Sigmoid colon (tissue), 7 donors: ENCODE measurements around the gene APLF. TPM values are rescaled to one million over a fixed set of nuclear protein-coding genes. Genes with fewer than 3 reads are reported as not detected.

Experiments used
- DNase-seq: peaks from one replicate; pipeline ENCODE4 v3.0.0-alpha.2; 2019
- H3K27ac ChIP-seq, 4 donors: fragments of 200-600 bp; sonication (generic); one replicate each; pipeline ENCODE4 v1.5.1; 2016 to 2019; ENCODE audit warnings: mild to moderate bottlenecking in 1 of 4
- H3K27me3 ChIP-seq, 3 donors: fragments of 200-600 bp; sonication (generic); one replicate each; pipeline ENCODE4 v1.5.1; 2019; ENCODE audit warnings: mild to moderate bottlenecking in 1 of 3
- H3K36me3 ChIP-seq, 4 donors: fragments of 200-600 bp; sonication (generic); one replicate each; pipeline ENCODE4 v1.5.1; 2016 to 2019
- H3K4me1 ChIP-seq, 4 donors: fragments of 200-600 bp; sonication (generic); one replicate each; pipeline ENCODE4 v1.5.1; 2017 to 2019
- H3K4me3 ChIP-seq, 4 donors: fragments of 200-600 bp; sonication (generic); one replicate each; pipeline ENCODE4 v1.5.1; 2017 to 2019; ENCODE audit warnings: mild to moderate bottlenecking in 2 of 4, moderate library complexity in 1 of 4
- H3K9me3 ChIP-seq, 4 donors: fragments of 200-600 bp in 3 of 4; sonication (generic) in 3 of 4; one replicate each; pipeline versions ENCODE4 v1.5.1 to v1.6.1; 2013 to 2019
- CTCF ChIP-seq, 4 experiments: fragments of 450-650 bp in 3 of 4; fragments of 200-600 bp in 1 of 4; IDR thresholded peaks; one replicate each; pipeline ENCODE4 v1.5.1; 2016 to 2019; ENCODE audit warnings: antibody characterized with exemption in 4 of 4, mild to moderate bottlenecking in 3 of 4, moderate library complexity in 2 of 4
- EP300 ChIP-seq, 4 donors: sonication (generic); formaldehyde crosslinking; IDR thresholded peaks; one replicate each; pipeline ENCODE4 v1.6.1; 2017; ENCODE audit warnings: antibody characterized with exemption in 4 of 4
- POLR2A ChIP-seq, 2 donors: fragments of 450-650 bp; IDR thresholded peaks; one replicate each; pipeline ENCODE4 v1.6.1; 2016; ENCODE audit warnings: antibody characterized with exemption in 2 of 2, mild to moderate bottlenecking in 2 of 2, moderate library complexity in 2 of 2
- POLR2AphosphoS5 ChIP-seq, 4 donors: sonication (generic); formaldehyde crosslinking; IDR thresholded peaks; one replicate each; pipeline ENCODE4 v1.6.1; 2017; ENCODE audit warnings: antibody characterized with exemption in 4 of 4
- WGBS, 2 donors: extraction: QIAGEN DNeasy Blood & Tissue Kit; methylation state at CpG; one replicate each; pipeline ENCODE4 v1.1.7; 2013; 5-methylcytosine and 5-hydroxymethylcytosine counted together
- intact Hi-C: fragments of 100-400 bp; cut with DNase I; formaldehyde crosslinking; loops from one replicate; pipeline ENCODE4 v1.15.1; 2023
- polyA plus RNA-seq, 3 donors: library from polyadenylated mRNA; stranded (reverse); fragments of 200-250 nt; gene quantifications; one replicate each; pipeline ENCODE4 v1.2.3, GENCODE V29; 2013
- total RNA-seq, 4 donors: library from RNA; depleted of rRNA; stranded (reverse); fragments of >200 nt; gene quantifications; one replicate each; pipeline ENCODE4 v1.1.0, GENCODE V29; 2016
- donor health status: healthy with polysubstance abuse.
- donor health status: Bipolar disorder and iron deficiency.
- donor health status: healthy.

APLF gene
- total and polyA plus RNA-seq, 7 donors: 0.23 to 21.7 (median 11.0) TPM

- Histone ChIP-seq H3K9me3 (no peaks in the 10 kb centered on the region), H3K27me3 (no peaks in the 10 kb centered on the region), H3K36me3 (no peaks in the 10 kb centered on the region), H3K4me1 (peaks cover 0 to 10% (median 8%) of the 10 kb centered on the region in 4 donors), H3K27ac (no peak overlapping the region), H3K4me3 (no peak overlapping the region)
- intact Hi-C loops: no loop called here
- TF ChIP-seq CTCF (IDR thresholded peaks at IDR 0.05): no peak
- TF ChIP-seq EP300 (IDR thresholded peaks at IDR 0.05): no peak
- no peak for TF ChIP-seq POLR2AphosphoS5 (IDR thresholded peaks at IDR 0.05)
- no peak for TF ChIP-seq POLR2A (IDR thresholded peaks at IDR 0.05)
- 93% methylated on average over 3 of the region's 3 CpGs for WGBS, 2 donors
- no peak for DNase-seq
Observed at GRCh38 chr2:68472796-68473414, 5.5 kb downstream of the APLF start.

DNA sequence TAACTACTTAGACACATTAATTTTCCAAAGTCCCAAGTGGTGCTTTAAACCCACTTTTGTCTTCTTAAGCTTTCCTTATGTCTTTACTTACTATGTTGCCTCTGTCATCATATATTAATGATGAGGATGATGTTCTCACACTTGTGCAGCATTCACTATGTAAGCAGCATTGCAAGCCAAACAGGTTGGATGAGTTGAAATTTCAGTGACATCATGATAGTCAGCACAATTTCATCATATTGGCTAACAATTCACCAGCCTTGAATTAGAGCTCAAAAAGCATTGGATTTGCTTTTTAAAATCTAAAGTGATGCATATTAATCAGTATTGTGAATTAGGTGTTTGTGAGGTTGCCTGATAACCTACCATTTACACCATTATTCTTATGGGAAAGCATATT is 7.7 kb downstream of the APLF start:
- intact Hi-C loops: no loop called here
- Histone ChIP-seq H3K9me3 (no peaks in the 10 kb centered on the region), H3K4me3 (no peak overlapping the region), H3K27me3 (no peaks in the 10 kb centered on the region), H3K4me1 (no peaks in the 10 kb centered on the region), H3K27ac (no peak overlapping the region), H3K36me3 (no peaks in the 10 kb centered on the region)
- no peak for TF ChIP-seq CTCF (IDR thresholded peaks at IDR 0.05)
- TF ChIP-seq POLR2AphosphoS5 (IDR thresholded peaks at IDR 0.05): no peak
- TF ChIP-seq EP300 (IDR thresholded peaks at IDR 0.05): no peak
- TF ChIP-seq POLR2A (IDR thresholded peaks at IDR 0.05): no peak
- DNase-seq: no peak

- no peak for DNase-seq
- 20 to 72% methylated on average over 2 of the region's 2 CpGs for WGBS, 2 donors
- H3K27me3 ChIP-seq: no peaks in the 10 kb centered on the region
- no peak overlapping the region for H3K27ac ChIP-seq
- no peak overlapping the region for H3K4me3 ChIP-seq
- intact Hi-C loops: no loop called here
- no peak for TF ChIP-seq CTCF (IDR thresholded peaks at IDR 0.05)
- no peaks in the 10 kb centered on the region for H3K9me3 ChIP-seq
- H3K4me1 ChIP-seq: no peaks in the 10 kb centered on the region
- no peaks in the 10 kb centered on the region for H3K36me3 ChIP-seq
Observed at GRCh38 chr2:68475576-68475975, 8.2 kb downstream of the APLF start.

DNA sequence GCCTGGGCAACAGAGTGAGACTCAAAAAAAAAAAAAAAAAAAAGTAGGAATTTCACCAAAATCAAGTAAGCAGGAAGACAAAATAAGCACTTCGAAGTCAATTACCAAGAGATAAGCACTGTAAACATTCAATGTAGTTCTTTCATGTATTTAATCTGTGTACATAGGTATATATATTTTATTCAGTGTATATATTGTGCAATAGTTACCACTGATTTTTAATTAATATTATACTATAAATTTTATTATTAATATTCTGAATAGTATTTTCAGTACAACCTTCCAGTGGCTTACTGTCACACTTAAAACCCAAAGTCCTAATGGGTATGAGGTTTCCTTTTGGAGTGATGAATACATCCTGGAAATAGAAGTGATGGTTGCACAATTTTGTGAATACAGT is 9.1 kb downstream of the APLF start:
- WGBS, 2 donors: 25 to 81% methylated on average over 1 of the region's 1 CpG
- TF ChIP-seq POLR2A (IDR thresholded peaks at IDR 0.05) (no peak), POLR2AphosphoS5 (IDR thresholded peaks at IDR 0.05) (no peak), EP300 (IDR thresholded peaks at IDR 0.05) (no peak), CTCF (IDR thresholded peaks at IDR 0.05) (no peak)

GRCh38 chr2:68478688-68479087 is 11.3 kb downstream of the APLF start:
- H3K4me3 ChIP-seq: no peak overlapping the region
- H3K9me3 ChIP-seq: no peaks in the 10 kb centered on the region
- no peak for DNase-seq
- no peaks in the 10 kb centered on the region for H3K27me3 ChIP-seq
- H3K4me1 ChIP-seq: no peaks in the 10 kb centered on the region
- no peak overlapping the region for H3K27ac ChIP-seq
- 94 to 100% methylated on average over 1 of the region's 1 CpG for WGBS, 2 donors
- H3K36me3 ChIP-seq: no peaks in the 10 kb centered on the region
- TF ChIP-seq EP300 (IDR thresholded peaks at IDR 0.05): no peak
- no peak for TF ChIP-seq POLR2A (IDR thresholded peaks at IDR 0.05)
- no peak for TF ChIP-seq POLR2AphosphoS5 (IDR thresholded peaks at IDR 0.05)
- no peak for TF ChIP-seq CTCF (IDR thresholded peaks at IDR 0.05)
- intact Hi-C loops: no loop called here

More for the DNA sequence above, 9.1 kb downstream of the APLF start:
- no peak overlapping the region for H3K27ac ChIP-seq
- H3K36me3 ChIP-seq: no peaks in the 10 kb centered on the region
- no peaks in the 10 kb centered on the region for H3K4me1 ChIP-seq
- no peaks in the 10 kb centered on the region for H3K27me3 ChIP-seq
- DNase-seq: no peak
- intact Hi-C loops: no loop called here
- H3K9me3 ChIP-seq: no peaks in the 10 kb centered on the region
- H3K4me3 ChIP-seq: no peak overlapping the region
